Type B pancreatic cell (in vitro differentiated cells): ENCODE measurements around the gene RNF150. TPM values are rescaled to one million over a fixed set of nuclear protein-coding genes. Genes with fewer than 3 reads are reported as not detected.

Experiments
- DNase-seq: peaks from one replicate; pipeline ENCODE4 v3.0.0; 2021; ENCODE audit warnings: mixed read lengths; ENCODE audit not compliant: unreplicated experiment; ENCODE audit errors: extremely low spot score
- H3K27ac Mint-ChIP-seq: 2 replicates; pipeline ENCODE4 v1.8.0; 2021; ENCODE audit warnings: mild to moderate bottlenecking, mixed read lengths
- H3K27me3 Mint-ChIP-seq: 2 replicates; pipeline ENCODE4 v1.8.0; 2021; ENCODE audit warnings: mixed read lengths
- H3K36me3 Mint-ChIP-seq: 2 replicates; pipeline ENCODE4 v1.8.0; 2021; ENCODE audit warnings: mixed read lengths
- H3K4me1 Mint-ChIP-seq: one replicate; pipeline ENCODE4 v1.8.0; 2021; ENCODE audit warnings: mixed read lengths; ENCODE audit not compliant: unreplicated experiment
- H3K4me3 Mint-ChIP-seq: 2 replicates; pipeline ENCODE4 v1.8.0; 2021; ENCODE audit warnings: mild to moderate bottlenecking, mixed read lengths
- H3K9me3 Mint-ChIP-seq: 2 replicates; pipeline ENCODE4 v1.8.0; 2021; ENCODE audit warnings: mixed read lengths
- CTCF ChIP-seq: fragments of 200-600 bp; sonication (generic); conservative IDR thresholded peaks from 2 replicates; pipeline ENCODE4 v1.5.0; 2021; ENCODE audit warnings: antibody characterized with exemption, mild to moderate bottlenecking
- total RNA-seq: library from RNA; stranded (reverse); gene quantifications from 2 replicates; pipeline ENCODE4 v1.2.1, GENCODE V29; 2021; ENCODE audit warnings: low replicate concordance

Gene RNF150
- total RNA-seq, 1 donor from 2014 or later, result 34.0 TPM

GRCh38 chr4:141075553-141075952 lies 57.7 kb downstream of the RNF150 start:
- no peak overlapping the region for H3K27ac Mint-ChIP-seq
- no peaks in the 10 kb centered on the region for H3K4me1 Mint-ChIP-seq
- no peaks in the 10 kb centered on the region for H3K9me3 Mint-ChIP-seq
- no peaks in the 10 kb centered on the region for H3K36me3 Mint-ChIP-seq
- TF ChIP-seq CTCF, result no peak
- H3K4me3 Mint-ChIP-seq, result no peak overlapping the region
- H3K27me3 Mint-ChIP-seq, result no peaks in the 10 kb centered on the region
- DNase-seq, result no peak

GRCh38 chr4:141074098-141074878 lies 59.0 kb downstream of the RNF150 start:
- TF ChIP-seq CTCF, result no peak
- DNase-seq, result no peak
- Mint-ChIP-seq H3K36me3 (no peaks in the 10 kb centered on the region), H3K4me1 (no peaks in the 10 kb centered on the region), H3K4me3 (no peak overlapping the region), H3K9me3 (no peaks in the 10 kb centered on the region), H3K27ac (no peak overlapping the region), H3K27me3 (no peaks in the 10 kb centered on the region)

DNA sequence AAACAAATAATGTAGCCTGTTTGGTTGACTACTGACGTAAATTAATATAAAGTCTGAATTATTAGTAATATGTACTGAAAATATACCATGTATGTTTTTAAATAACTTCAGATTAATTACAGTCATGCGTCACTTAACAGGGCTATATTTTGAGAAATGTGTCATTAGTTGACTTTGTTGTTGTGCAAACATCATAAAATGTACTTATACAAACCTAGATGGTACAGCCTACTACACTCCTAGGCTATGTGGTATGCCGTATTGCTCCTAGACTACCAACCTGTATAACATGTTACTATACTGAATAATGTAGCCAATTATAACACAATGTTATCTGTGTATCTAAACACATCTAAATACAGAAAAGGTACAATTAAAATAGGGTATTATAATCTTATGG lies 66.6 kb downstream of the RNF150 start:
- H3K36me3 Mint-ChIP-seq, result no peaks in the 10 kb centered on the region
- no peaks in the 10 kb centered on the region for H3K27me3 Mint-ChIP-seq
- no peaks in the 10 kb centered on the region for H3K4me1 Mint-ChIP-seq
- no peak overlapping the region for H3K4me3 Mint-ChIP-seq
- no peaks in the 10 kb centered on the region for H3K9me3 Mint-ChIP-seq
- no peak overlapping the region for H3K27ac Mint-ChIP-seq
- no peak for DNase-seq
- TF ChIP-seq CTCF, result no peak

DNA sequence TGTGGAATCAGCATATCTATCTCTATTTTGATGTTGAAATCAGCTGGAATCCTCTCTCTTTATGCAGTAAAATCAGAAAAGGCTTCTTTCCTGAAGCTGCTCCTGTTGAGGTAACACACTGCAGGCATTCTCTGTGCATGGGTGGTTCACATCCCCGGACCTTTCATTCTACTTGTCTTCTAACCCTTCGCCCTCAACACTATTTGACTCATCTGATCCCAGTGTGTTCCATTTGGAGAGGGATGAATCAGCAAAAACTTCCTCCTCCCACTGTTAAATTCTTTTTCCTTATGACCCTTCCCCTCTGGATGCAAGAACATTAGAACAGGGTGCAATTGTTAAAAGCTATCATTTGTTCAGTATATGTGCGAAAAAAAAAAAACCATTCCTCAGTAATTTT lies 67.4 kb downstream of the RNF150 start:
- no peaks in the 10 kb centered on the region for H3K4me1 Mint-ChIP-seq
- no peak for TF ChIP-seq CTCF
- no peak for DNase-seq
- no peak overlapping the region for H3K27ac Mint-ChIP-seq
- no peaks in the 10 kb centered on the region for H3K36me3 Mint-ChIP-seq
- H3K27me3 Mint-ChIP-seq, result no peaks in the 10 kb centered on the region
- H3K4me3 Mint-ChIP-seq, result no peak overlapping the region
- H3K9me3 Mint-ChIP-seq, result no peaks in the 10 kb centered on the region

DNA sequence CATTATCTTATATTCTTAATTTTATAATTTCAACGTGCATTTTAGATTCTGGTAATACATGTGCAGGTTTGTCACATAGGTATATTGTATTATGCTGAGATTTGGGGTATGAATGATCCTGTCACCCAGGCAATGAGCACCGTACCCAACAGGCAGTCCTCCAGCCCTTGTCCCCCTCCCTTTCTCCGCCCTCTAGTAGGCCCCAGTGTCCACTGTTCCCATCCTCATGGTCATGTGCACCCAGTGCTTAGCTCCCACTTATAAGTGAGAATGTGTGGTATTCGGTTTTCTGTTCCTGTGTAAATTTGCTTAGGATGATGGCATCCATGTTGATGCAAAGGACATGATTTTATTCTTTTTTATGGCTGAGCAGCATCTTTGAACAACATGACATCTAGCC lies 70.6 kb downstream of the RNF150 start:
- no peaks in the 10 kb centered on the region for H3K36me3 Mint-ChIP-seq
- no peak overlapping the region for H3K27ac Mint-ChIP-seq
- H3K27me3 Mint-ChIP-seq, result no peaks in the 10 kb centered on the region
- no peaks in the 10 kb centered on the region for H3K4me1 Mint-ChIP-seq
- H3K4me3 Mint-ChIP-seq, result no peak overlapping the region
- no peak for TF ChIP-seq CTCF
- no peaks in the 10 kb centered on the region for H3K9me3 Mint-ChIP-seq
- DNase-seq, result no peak
